Measurements from ENCODE around the gene RPL3. TPM values are rescaled to one million over a fixed set of nuclear protein-coding genes. Genes with fewer than 3 reads are reported as not detected.

RPL3 gene
- polyA plus RNA-seq, 1 donor (not counting 4 experiments of a cell fraction or from before 2014, with no cell fraction given), result 2,538 TPM

DNA sequence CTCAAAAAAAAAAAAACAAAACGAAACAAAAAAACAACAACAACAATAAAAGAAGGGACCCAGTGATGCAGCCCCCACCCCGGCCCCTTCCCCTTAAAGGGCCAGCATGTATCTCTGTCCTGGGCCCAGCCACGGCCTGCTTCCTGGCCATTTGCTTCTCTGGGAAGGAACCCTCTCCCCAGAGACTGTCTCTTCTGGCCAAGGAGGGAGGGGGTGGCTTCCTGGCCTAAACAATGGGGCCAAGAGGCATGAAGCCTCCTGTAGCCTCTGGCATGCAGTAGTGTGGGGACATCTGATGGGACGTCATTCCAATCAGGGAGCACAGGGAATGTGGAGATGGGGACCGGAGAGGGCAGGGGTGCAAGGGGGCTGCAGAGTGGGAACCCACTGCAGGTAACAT lies 49.1 kb downstream of the RPL3 start:
- no peak for FAIRE-seq
- Histone ChIP-seq H3K4me1 (ENCODE audit: control insufficient read depth, extremely low read depth, insufficient read depth, low read length) (peaks cover 3% of the 10 kb centered on the region), H3K4me3 (ENCODE audit: control insufficient read depth in 2 of 3, extremely low read depth in 1 of 3, insufficient read depth in 2 of 3, low read depth in 1 of 3, low read length in 3 of 3) (no peak overlapping the region), H3K79me2 (ENCODE audit: control insufficient read depth, insufficient read depth, low read length) (no peaks in the 10 kb centered on the region), H3K4me2 (ENCODE audit: control insufficient read depth, extremely low read depth, insufficient read depth, low read depth, low read length) (no peak overlapping the region), H3K27ac (ENCODE audit: control insufficient read depth, insufficient read depth, low read length) (no peak overlapping the region), H3K9me1 (ENCODE audit: control insufficient read depth, extremely low read depth, insufficient read depth, low read length) (no peaks in the 10 kb centered on the region), H2AFZ (ENCODE audit: control insufficient read depth, low read length) (no peak overlapping the region), H3K9ac (ENCODE audit: control insufficient read depth, extremely low read depth, insufficient read depth, low read length) (no peak overlapping the region), H3K36me3 (ENCODE audit: control insufficient read depth in 2 of 2, extremely low read depth in 1 of 2, insufficient read depth in 2 of 2, low read length in 2 of 2) (no peaks in the 10 kb centered on the region), H3K27me3 (ENCODE audit: control insufficient read depth, extremely low read depth, insufficient read depth, low read length) (no peaks in the 10 kb centered on the region), H3K9me3 (ENCODE audit: control insufficient read depth, low read depth, low read length) (no peaks in the 10 kb centered on the region), H4K20me1 (ENCODE audit: control insufficient read depth, extremely low read depth, insufficient read depth, low read length) (no peaks in the 10 kb centered on the region)
- TF ChIP-seq, protein P1, sequence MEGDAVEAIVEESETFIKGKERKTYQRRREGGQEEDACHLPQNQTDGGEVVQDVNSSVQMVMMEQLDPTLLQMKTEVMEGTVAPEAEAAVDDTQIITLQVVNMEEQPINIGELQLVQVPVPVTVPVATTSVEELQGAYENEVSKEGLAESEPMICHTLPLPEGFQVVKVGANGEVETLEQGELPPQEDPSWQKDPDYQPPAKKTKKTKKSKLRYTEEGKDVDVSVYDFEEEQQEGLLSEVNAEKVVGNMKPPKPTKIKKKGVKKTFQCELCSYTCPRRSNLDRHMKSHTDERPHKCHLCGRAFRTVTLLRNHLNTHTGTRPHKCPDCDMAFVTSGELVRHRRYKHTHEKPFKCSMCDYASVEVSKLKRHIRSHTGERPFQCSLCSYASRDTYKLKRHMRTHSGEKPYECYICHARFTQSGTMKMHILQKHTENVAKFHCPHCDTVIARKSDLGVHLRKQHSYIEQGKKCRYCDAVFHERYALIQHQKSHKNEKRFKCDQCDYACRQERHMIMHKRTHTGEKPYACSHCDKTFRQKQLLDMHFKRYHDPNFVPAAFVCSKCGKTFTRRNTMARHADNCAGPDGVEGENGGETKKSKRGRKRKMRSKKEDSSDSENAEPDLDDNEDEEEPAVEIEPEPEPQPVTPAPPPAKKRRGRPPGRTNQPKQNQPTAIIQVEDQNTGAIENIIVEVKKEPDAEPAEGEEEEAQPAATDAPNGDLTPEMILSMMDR (optimal IDR thresholded peaks at IDR 0.05 in 1 of 3, IDR thresholded peaks at IDR 0.05 in 1 of 3, conservative IDR thresholded peaks at IDR 0.05 in 1 of 3; ENCODE audit: extremely low read depth in 1 of 3, insufficient read depth in 2 of 3, low read length in 3 of 3), result no peak
- no peak for TF ChIP-seq EZH2 (IDR thresholded peaks at IDR 0.05; ENCODE audit: low read length)
- DNase-seq (ENCODE audit: low read depth, low spot score), result no peak
- dilution Hi-C loops (cut with MboI; ENCODE audit: extremely low pct_ligation_motif_present, low sequenced_read_pairs), result no loop called here

DNA sequence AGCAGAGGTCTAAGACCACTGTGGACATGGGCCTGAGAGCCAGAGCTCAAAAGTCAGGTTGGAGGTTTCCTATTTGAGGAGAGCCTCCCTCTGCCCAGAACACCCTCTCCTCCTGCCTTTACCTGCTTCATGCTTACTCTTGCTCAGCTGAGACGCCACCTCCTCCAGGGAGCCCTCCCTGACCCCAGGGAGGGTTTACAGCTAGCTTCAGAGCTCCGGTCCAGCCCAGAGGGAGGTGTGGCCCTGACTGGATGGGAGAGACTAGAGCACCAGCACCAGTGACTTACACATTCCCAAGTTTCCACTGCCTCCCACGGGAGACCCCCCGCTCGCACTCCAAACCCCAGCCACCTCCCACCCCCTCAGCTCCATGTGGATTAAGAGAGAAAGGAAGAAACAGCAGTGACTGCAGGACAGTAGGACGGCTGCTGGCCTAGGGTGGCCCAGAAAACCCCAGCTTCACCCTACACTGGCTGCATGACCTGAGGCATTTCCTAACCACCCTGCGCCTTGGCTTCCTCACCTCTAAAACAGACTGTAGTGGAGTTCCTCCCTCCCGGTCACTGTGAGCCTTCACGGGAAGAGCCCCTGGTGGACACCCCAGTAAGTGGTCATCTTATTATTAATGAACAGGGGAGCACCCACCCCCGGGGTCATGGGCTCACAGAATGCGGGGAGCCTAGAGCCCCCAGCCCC lies 50.2 kb downstream of the RPL3 start:
- Histone ChIP-seq H3K4me1 (ENCODE audit: control insufficient read depth, extremely low read depth, insufficient read depth, low read length) (peaks cover 3% of the 10 kb centered on the region), H3K4me2 (ENCODE audit: control insufficient read depth, extremely low read depth, insufficient read depth, low read depth, low read length) (no peak overlapping the region), H3K27me3 (ENCODE audit: control insufficient read depth, extremely low read depth, insufficient read depth, low read length) (no peaks in the 10 kb centered on the region), H3K9me1 (ENCODE audit: control insufficient read depth, extremely low read depth, insufficient read depth, low read length) (no peaks in the 10 kb centered on the region), H3K9me3 (ENCODE audit: control insufficient read depth, low read depth, low read length) (no peaks in the 10 kb centered on the region), H3K9ac (ENCODE audit: control insufficient read depth, extremely low read depth, insufficient read depth, low read length) (no peak overlapping the region), H2AFZ (ENCODE audit: control insufficient read depth, low read length) (no peak overlapping the region), H3K79me2 (ENCODE audit: control insufficient read depth, insufficient read depth, low read length) (no peaks in the 10 kb centered on the region), H3K4me3 (ENCODE audit: control insufficient read depth in 2 of 3, extremely low read depth in 1 of 3, insufficient read depth in 2 of 3, low read depth in 1 of 3, low read length in 3 of 3) (no peak overlapping the region), H4K20me1 (ENCODE audit: control insufficient read depth, extremely low read depth, insufficient read depth, low read length) (no peaks in the 10 kb centered on the region), H3K36me3 (ENCODE audit: control insufficient read depth in 2 of 2, extremely low read depth in 1 of 2, insufficient read depth in 2 of 2, low read length in 2 of 2) (no peaks in the 10 kb centered on the region), H3K27ac (ENCODE audit: control insufficient read depth, insufficient read depth, low read length) (no peak overlapping the region)
- dilution Hi-C loops (cut with MboI; ENCODE audit: extremely low pct_ligation_motif_present, low sequenced_read_pairs), result no loop called here
- FAIRE-seq (no peak), DNase-seq (ENCODE audit: low read depth, low spot score) (no peak)
- no peak for TF ChIP-seq EZH2 (IDR thresholded peaks at IDR 0.05; ENCODE audit: low read length)
- TF ChIP-seq, protein P1 (optimal IDR thresholded peaks at IDR 0.05 in 1 of 3, IDR thresholded peaks at IDR 0.05 in 1 of 3, conservative IDR thresholded peaks at IDR 0.05 in 1 of 3; ENCODE audit: extremely low read depth in 1 of 3, insufficient read depth in 2 of 3, low read length in 3 of 3), result no peak
